ENCODE measurements around the gene PPP1R1C.
"Not testable (repeated sequence)": the region's sequence is repeated elsewhere in the genome, so short reads cannot be mapped to it uniquely, and the experiment has no call there.

- TF ChIP-seq CTCF (IDR thresholded peaks at IDR 0.05; ENCODE audit: low read depth, low read length, missing input control); SP1 (IDR thresholded peaks at IDR 0.05); TAF1 (conservative IDR thresholded peaks at IDR 0.05): not testable (repeated sequence)
Observed at GRCh38 chr2:181961167-181961566, 24.5 kb upstream of the PPP1R1C start.

All from liver (tissue), 3 donors.